ENCODE data around the gene ARFRP1. TPM values are rescaled to one million over a fixed set of nuclear protein-coding genes. Genes with fewer than 3 reads are reported as not detected.

ARFRP1 gene
- total and polyA plus RNA-seq, 2 of the 13 experiments (the other 11 are each of a cell fraction or from before 2014, with no cell fraction given), result 32.0 to 51.1 TPM

GRCh38 chr20:63741676-63742380, 34.1 kb upstream of the ARFRP1 start (continued):
- TF ChIP-seq, protein P1, sequence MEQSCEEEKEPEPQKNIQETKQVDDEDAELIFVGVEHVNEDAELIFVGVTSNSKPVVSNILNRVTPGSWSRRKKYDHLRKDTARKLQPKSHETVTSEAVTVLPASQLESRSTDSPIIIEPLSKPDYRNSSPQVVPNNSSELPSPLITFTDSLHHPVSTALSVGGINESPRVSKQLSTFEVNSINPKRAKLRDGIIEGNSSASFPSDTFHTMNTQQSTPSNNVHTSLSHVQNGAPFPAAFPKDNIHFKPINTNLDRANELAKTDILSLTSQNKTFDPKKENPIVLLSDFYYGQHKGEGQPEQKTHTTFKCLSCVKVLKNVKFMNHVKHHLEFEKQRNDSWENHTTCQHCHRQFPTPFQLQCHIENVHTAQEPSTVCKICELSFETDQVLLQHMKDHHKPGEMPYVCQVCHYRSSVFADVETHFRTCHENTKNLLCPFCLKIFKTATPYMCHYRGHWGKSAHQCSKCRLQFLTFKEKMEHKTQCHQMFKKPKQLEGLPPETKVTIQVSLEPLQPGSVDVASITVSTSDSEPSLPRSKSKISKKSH (CRISPR knock-in tag; IDR thresholded peaks at IDR 0.05; ENCODE audit: borderline replicate concordance), result 0 out of 2 replicates have a peak, but pooled peaks have one; percentile 37
- TF ChIP-seq AGO2 (optimal IDR thresholded peaks at IDR 0.05; ENCODE audit: low read depth, low read length) (peak; percentile 73), RBFOX2 (IDR thresholded peaks at IDR 0.05; ENCODE audit: low read depth, low read length) (peak; percentile 76), ZNF224 (CRISPR knock-in tag; IDR thresholded peaks at IDR 0.05) (0 out of 2 replicates have a peak, but pooled peaks have one; percentile 1), RAD21 (CRISPR knock-in tag; IDR thresholded peaks at IDR 0.05) (0 out of 2 replicates have a peak, but pooled peaks have one; percentile 2), HOXA3 (CRISPR knock-in tag; IDR thresholded peaks at IDR 0.05) (peak; percentile 16)

- H3K4me3 ChIP-seq (replicated peaks in 1 of 3; ENCODE audit: insufficient read depth in 1 of 3, low read depth in 2 of 3, low read length in 3 of 3), result peak overlapping the region; percentile 61 to 84 (median 83)
- ChIA-PET POLR2A (interaction anchor here (0.7 to 2.4 kb wide), 29 partner anchors 9 to 321 kb away, joined by 3 to 41 read pairs (median 6); partner anchors contain the start of genes ARFRP1, DNAJC5, GMEB2 and PRPF6), CTCF (ENCODE audit: low intra/inter-chr PET ratio, low total read pairs) (interaction anchor here (1.0 kb wide), 1 partner anchor 35 kb away, joined by 4 read pairs; no protein-coding TSS in a partner anchor)
- intact Hi-C loops (cut with micrococcal nuclease; ENCODE audit: unreplicated experiment), result loop anchor here (2.0 to 10.0 kb wide), 3 partner anchors 35 to 123 kb away; partner anchors contain the start of genes ABHD16B, ARFRP1 and TPD52L2
- ATAC-seq (no peak), FAIRE-seq (no peak), DNase-seq (ENCODE audit: low spot score) (no peak)
- H3K4me1 ChIP-seq (ENCODE audit: insufficient read depth, low read length), result peaks cover 64% of the 10 kb centered on the region
- H3K27ac ChIP-seq (ENCODE audit: extremely low read length, insufficient read depth, low read length), result peak overlapping the region; percentile 92
- TSS peak; percentile 2 for BruUV-seq (replicated peaks)
- peak overlapping the region; percentile 95 for H3K4me2 ChIP-seq (ENCODE audit: low read depth, low read length)
- WGBS (ENCODE audit: low lambda C conversion rate), result 17% methylated on average over 6 of the region's 6 CpGs
- H3K9ac ChIP-seq (ENCODE audit: insufficient read depth, low read depth, low read length), result peak overlapping the region; percentile 84
- no peak overlapping the region for H2AFZ ChIP-seq (ENCODE audit: low read length)
- no peaks in the 10 kb centered on the region for H3K9me3 ChIP-seq (ENCODE audit: low read length)
- peaks cover 21 to 27% of the 10 kb centered on the region in 2 experiments for H3K36me3 ChIP-seq (replicated peaks in 1 of 2; ENCODE audit: control insufficient read depth in 1 of 2, insufficient read depth in 2 of 2, low read length in 2 of 2)
- no peaks in the 10 kb centered on the region for H4K20me1 ChIP-seq (ENCODE audit: insufficient read depth, low read length)
- H3K79me2 ChIP-seq (ENCODE audit: insufficient read depth, low read length), result peaks cover 23% of the 10 kb centered on the region
- no peaks in the 10 kb centered on the region for H3K27me3 ChIP-seq (ENCODE audit: control insufficient read depth in 1 of 2, insufficient read depth in 2 of 2, low read length in 2 of 2)
- in situ Hi-C loops (cut with HindIII; ENCODE audit: extremely low pct_ligation_motif_present, low pct_unique_long_range_greater_than_20kb), result loop anchor here (5.0 kb wide), 1 partner anchor 34 kb away; the partner anchor contains the start of genes ARFRP1 and ZGPAT
- TF ChIP-seq FOXC1 (CRISPR knock-in tag; IDR thresholded peaks at IDR 0.05; ENCODE audit: borderline replicate concordance) (peak; percentile 53; the same call in 1 of the 2 replicates), ZNF780A (CRISPR knock-in tag; IDR thresholded peaks at IDR 0.05) (no peak), ZNF605 (CRISPR knock-in tag; IDR thresholded peaks at IDR 0.05) (peak; percentile 10; the same call in 1 of the 2 replicates), ATF5 (CRISPR knock-in tag; IDR thresholded peaks at IDR 0.05; ENCODE audit: low read depth) (0 out of 2 replicates have a peak, but pooled peaks have one; percentile 1), ZNF75D (CRISPR knock-in tag; IDR thresholded peaks at IDR 0.05; ENCODE audit: borderline replicate concordance) (no peak), YY1 (IDR thresholded peaks at IDR 0.05; ENCODE audit: insufficient read depth, insufficient replicate concordance, low read depth, low read length) (peak; percentile 52)
- TF ChIP-seq, protein P2, sequence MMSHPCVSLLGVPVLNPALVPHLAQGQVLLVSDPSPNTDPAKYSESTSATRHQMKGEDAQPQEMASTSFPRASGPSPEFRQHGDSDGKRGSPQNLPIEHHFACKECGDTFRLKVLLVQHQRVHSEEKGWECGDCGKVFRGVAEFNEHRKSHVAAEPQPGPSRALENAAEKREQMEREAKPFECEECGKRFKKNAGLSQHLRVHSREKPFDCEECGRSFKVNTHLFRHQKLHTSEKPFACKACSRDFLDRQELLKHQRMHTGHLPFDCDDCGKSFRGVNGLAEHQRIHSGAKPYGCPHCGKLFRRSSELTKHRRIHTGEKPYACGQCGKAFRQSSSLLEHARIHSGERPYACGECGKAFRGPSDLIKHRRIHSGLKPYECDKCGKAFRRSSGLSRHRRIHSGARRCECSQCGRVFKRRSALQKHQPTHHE (CRISPR knock-in tag; IDR thresholded peaks at IDR 0.05; ENCODE audit: borderline replicate concordance), result no peak
- TF ChIP-seq, protein P3, sequence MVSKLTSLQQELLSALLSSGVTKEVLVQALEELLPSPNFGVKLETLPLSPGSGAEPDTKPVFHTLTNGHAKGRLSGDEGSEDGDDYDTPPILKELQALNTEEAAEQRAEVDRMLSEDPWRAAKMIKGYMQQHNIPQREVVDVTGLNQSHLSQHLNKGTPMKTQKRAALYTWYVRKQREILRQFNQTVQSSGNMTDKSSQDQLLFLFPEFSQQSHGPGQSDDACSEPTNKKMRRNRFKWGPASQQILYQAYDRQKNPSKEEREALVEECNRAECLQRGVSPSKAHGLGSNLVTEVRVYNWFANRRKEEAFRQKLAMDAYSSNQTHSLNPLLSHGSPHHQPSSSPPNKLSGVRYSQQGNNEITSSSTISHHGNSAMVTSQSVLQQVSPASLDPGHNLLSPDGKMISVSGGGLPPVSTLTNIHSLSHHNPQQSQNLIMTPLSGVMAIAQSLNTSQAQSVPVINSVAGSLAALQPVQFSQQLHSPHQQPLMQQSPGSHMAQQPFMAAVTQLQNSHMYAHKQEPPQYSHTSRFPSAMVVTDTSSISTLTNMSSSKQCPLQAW (CRISPR knock-in tag; IDR thresholded peaks at IDR 0.05), result no peak
- TF ChIP-seq, protein P1 (CRISPR knock-in tag; IDR thresholded peaks at IDR 0.05; ENCODE audit: borderline replicate concordance), result no peak
Measured at GRCh38 chr20:63741354-63741675, 33.5 kb upstream of the ARFRP1 start.
